ENCODE data around the gene AKAP17A.

Gene AKAP17A

GRCh38 chrX:1582686-1583437 is 8.5 kb upstream of the AKAP17A start:
- peak; percentile 67 for DNase-seq (ENCODE audit: low read depth)

- DNase-seq (ENCODE audit: low read depth) = no peak
These were observed 7.0 kb upstream of the AKAP17A start for GRCh38 chrX:1584237-1585011.

GRCh38 chrX:1587161-1587560 is 4.2 kb upstream of the AKAP17A start:
- no peak for DNase-seq (ENCODE audit: low read depth)

GRCh38 chrX:1589356-1590130 is 1.9 kb upstream of the AKAP17A start:
- no peak for DNase-seq (ENCODE audit: low read depth)

GRCh38 chrX:1591863-1592469 is 562 bp downstream of the AKAP17A start:
- no peak for DNase-seq (ENCODE audit: low read depth)

GRCh38 chrX:1592470-1593142 is 1.2 kb downstream of the AKAP17A start:
- DNase-seq (ENCODE audit: low read depth) = no peak

- DNase-seq (ENCODE audit: low read depth) = no peak
These were observed 2.2 kb downstream of the AKAP17A start for GRCh38 chrX:1593286-1594271.

- no peak for DNase-seq (ENCODE audit: low read depth)
These were observed 4.3 kb downstream of the AKAP17A start for GRCh38 chrX:1595711-1596060.

GRCh38 chrX:1596676-1597344 is 5.4 kb downstream of the AKAP17A start:
- no peak for DNase-seq (ENCODE audit: low read depth)

- no peak for DNase-seq (ENCODE audit: low read depth)
These were observed 6.1 kb downstream of the AKAP17A start for GRCh38 chrX:1597345-1598020.

GRCh38 chrX:1598021-1598875 is 6.8 kb downstream of the AKAP17A start:
- no peak for DNase-seq (ENCODE audit: low read depth)

- DNase-seq (ENCODE audit: low read depth) = no peak
These were observed 7.7 kb downstream of the AKAP17A start for GRCh38 chrX:1598876-1599790.

- DNase-seq (ENCODE audit: low read depth) = no peak
These were observed 8.5 kb downstream of the AKAP17A start for GRCh38 chrX:1599791-1600405.

GRCh38 chrX:1600406-1601050 is 9.1 kb downstream of the AKAP17A start:
- no peak for DNase-seq (ENCODE audit: low read depth)

GRCh38 chrX:1601051-1601767 is 9.8 kb downstream of the AKAP17A start:
- DNase-seq (ENCODE audit: low read depth) = no peak

- no peak for DNase-seq (ENCODE audit: low read depth)
These were observed 10.3 kb downstream of the AKAP17A start for GRCh38 chrX:1601768-1602085.

All from activated T-helper 9 cell treated with anti-CD3 and anti-CD28 coated beads, Interleukin-2, amount 50 U/mL, for 16 hours (primary cell).